HG03159 (cell line): ENCODE measurements around the gene SFTPD.
"Not testable (repeated sequence)": the region's sequence is repeated elsewhere in the genome, so short reads cannot be mapped to it uniquely, and the experiment has no call there.

Experiments used
- ATAC-seq: cut with Tn5 transposase; IDR thresholded peaks from one replicate; pipeline ENCODE4 v1.9.1; 2021; ENCODE audit warnings: mild to moderate bottlenecking, moderate library complexity; ENCODE audit not compliant: unreplicated experiment

Gene SFTPD

GRCh38 chr10:79927111-79927828, 21.6 kb downstream of the SFTPD start:
- ATAC-seq = no peak

GRCh38 chr10:79926037-79926436, 22.9 kb downstream of the SFTPD start:
- no peak for ATAC-seq

GRCh38 chr10:79925614-79926013, 23.3 kb downstream of the SFTPD start:
- ATAC-seq = no peak

- no peak for ATAC-seq
Observed at GRCh38 chr10:79923669-79924068, 25.2 kb downstream of the SFTPD start.

GRCh38 chr10:79923145-79923544, 25.8 kb downstream of the SFTPD start:
- ATAC-seq = no peak

- not testable (repeated sequence) for ATAC-seq
Observed at GRCh38 chr10:79922011-79922412, 26.9 kb downstream of the SFTPD start.

GRCh38 chr10:79915838-79916237, 33.1 kb downstream of the SFTPD start:
- not testable (repeated sequence) for ATAC-seq

- not testable (repeated sequence) for ATAC-seq
Observed at GRCh38 chr10:79914512-79914911, 34.4 kb downstream of the SFTPD start.

- no peak for ATAC-seq
Observed at GRCh38 chr10:79910836-79911235, 38.1 kb downstream of the SFTPD start.

GRCh38 chr10:79910344-79910743, 38.6 kb downstream of the SFTPD start:
- no peak for ATAC-seq

- ATAC-seq = no peak
Observed at GRCh38 chr10:79905322-79906314, 43.3 kb downstream of the SFTPD start.

- no peak for ATAC-seq
Observed at GRCh38 chr10:79904671-79905321, 44.1 kb downstream of the SFTPD start.

GRCh38 chr10:79901571-79901970, 47.3 kb downstream of the SFTPD start:
- ATAC-seq = not testable (repeated sequence)

GRCh38 chr10:79898597-79899325, 50.1 kb downstream of the SFTPD start:
- no peak for ATAC-seq

GRCh38 chr10:79892896-79893295, 56.0 kb downstream of the SFTPD start:
- ATAC-seq = not testable (repeated sequence)

- ATAC-seq = no peak
Observed at GRCh38 chr10:79890469-79890868, 58.4 kb downstream of the SFTPD start.

GRCh38 chr10:79888984-79889383, 59.9 kb downstream of the SFTPD start:
- not testable (repeated sequence) for ATAC-seq
